OCI-LY7 (cell line): Measurements from ENCODE around the gene RGS10. TPM values are rescaled to one million over a fixed set of nuclear protein-coding genes. Genes with fewer than 3 reads are reported as not detected.

Experiments used
- BruUV-seq: library from RNA; stranded (reverse); fragments of 400-500 nt; replicated peaks from 2 replicates; lab custom pipeline; 2021; lab: Mats Ljungman, UMichigan
- CTCF ChIA-PET: fragments of 300-600 bp; sonication (Branson Sonifier 250); formaldehyde crosslinking; loops from one replicate; lab custom pipeline; 2022; ENCODE audit warnings: antibody characterized with exemption; ENCODE audit not compliant: unreplicated experiment; lab: Charles Lee
- POLR2A ChIA-PET: fragments of 300-600 bp; sonication (Branson Sonifier 250); formaldehyde crosslinking; loops from one replicate; lab custom pipeline; 2022; ENCODE audit warnings: antibody characterized with exemption; lab: Charles Lee
- DNase-seq: peaks from one replicate; pipeline ENCODE4 v3.0.0-alpha.2; 2015; ENCODE audit warnings: low spot score
- H2AFZ ChIP-seq: fragments of 200-600 bp; sonication (generic), shearing (Covaris generic); 2 replicates; pipeline ENCODE4 v1.6.1; 2014; ENCODE audit warnings: mild to moderate bottlenecking, antibody characterized with exemption, low read length, moderate library complexity
- H3K27ac ChIP-seq: fragments of 200-600 bp; sonication (generic); 2 replicates; pipeline ENCODE4 v1.5.1; 2014; ENCODE audit warnings: mixed run types, low read depth, mild to moderate bottlenecking, moderate library complexity, low read length, inconsistent platforms; ENCODE audit not compliant: poor library complexity, severe bottlenecking
- H3K36me3 ChIP-seq: fragments of 200-600 bp; sonication (generic); 2 replicates; pipeline ENCODE4 v1.6.1; 2014; ENCODE audit warnings: mild to moderate bottlenecking, antibody characterized with exemption, low read length, moderate library complexity, mixed read lengths; ENCODE audit not compliant: insufficient read depth
- H3K4me1 ChIP-seq: fragments of 200-600 bp; sonication (generic); 2 replicates; pipeline ENCODE4 v1.5.1; 2014; ENCODE audit warnings: mild to moderate bottlenecking, low read length; ENCODE audit not compliant: insufficient read depth, poor library complexity, severe bottlenecking
- H3K4me2 ChIP-seq: fragments of 200-600 bp; sonication (generic); 2 replicates; pipeline ENCODE4 v1.6.1; 2014; ENCODE audit warnings: mild to moderate bottlenecking, low read length
- H3K4me3 ChIP-seq: fragments of 200-600 bp; sonication (generic); 2 replicates; pipeline ENCODE4 v1.5.1; 2014; ENCODE audit warnings: mild to moderate bottlenecking, low read depth, low read length; ENCODE audit not compliant: poor library complexity, severe bottlenecking
- H3K79me2 ChIP-seq: fragments of 200-600 bp; sonication (generic); 2 replicates; pipeline ENCODE4 v1.6.1; 2016; ENCODE audit warnings: low read depth, mild to moderate bottlenecking, low read length, moderate library complexity, mixed read lengths; ENCODE audit not compliant: insufficient read depth
- H3K9me2 ChIP-seq: fragments of 200-600 bp; sonication (generic); 2 replicates; pipeline ENCODE4 v1.6.1; 2016; ENCODE audit warnings: mild to moderate bottlenecking, low read length, mixed read lengths; ENCODE audit not compliant: insufficient read depth
- H3K9me3 ChIP-seq: fragments of 200-600 bp; sonication (generic); 2 replicates; pipeline ENCODE4 v1.6.1; 2014; ENCODE audit warnings: mild to moderate bottlenecking, mixed run types, low read length, mixed read lengths
- H4K20me1 ChIP-seq: fragments of 200-600 bp; sonication (generic); 2 replicates; pipeline ENCODE4 v1.6.1; 2014; ENCODE audit warnings: mild to moderate bottlenecking, antibody characterized with exemption, low read length, moderate library complexity, mixed read lengths; ENCODE audit not compliant: insufficient read depth
- EZH2phosphoT487 ChIP-seq: fragments of 200-600 bp; sonication (generic); IDR thresholded peaks from 2 replicates; pipeline ENCODE4 v1.6.1; 2018; ENCODE audit warnings: low read depth, borderline replicate concordance, mild to moderate bottlenecking, mixed run types, antibody characterized with exemption, low read length, moderate library complexity, mixed read lengths
- intact Hi-C: fragments of 100-400 bp; cut with micrococcal nuclease; formaldehyde crosslinking; loops from one replicate; pipeline ENCODE4 v1.10.0; 2022; ENCODE audit not compliant: unreplicated experiment
- total RNA-seq, 2 experiments: library from RNA; depleted of rRNA in 1 of 2; stranded (reverse); fragments of >200 nt in 1 of 2; shearing (Covaris generic) in 1 of 2; gene quantifications; 2 replicates each; pipeline ENCODE4 v1.2.3, GENCODE V29; 2014 to 2022
- TF ChIP-seq, protein P1 (sequence below): fragments of 200-600 bp; sonication (generic); conservative IDR thresholded peaks from 2 replicates; pipeline ENCODE4 v1.5.1; 2014; ENCODE audit warnings: mild to moderate bottlenecking, antibody characterized with exemption, low read length, moderate library complexity, mixed read lengths

RGS10 gene
- total RNA-seq, 2 experiments from 2014 or later, result 22.5 to 45.2 TPM

DNA sequence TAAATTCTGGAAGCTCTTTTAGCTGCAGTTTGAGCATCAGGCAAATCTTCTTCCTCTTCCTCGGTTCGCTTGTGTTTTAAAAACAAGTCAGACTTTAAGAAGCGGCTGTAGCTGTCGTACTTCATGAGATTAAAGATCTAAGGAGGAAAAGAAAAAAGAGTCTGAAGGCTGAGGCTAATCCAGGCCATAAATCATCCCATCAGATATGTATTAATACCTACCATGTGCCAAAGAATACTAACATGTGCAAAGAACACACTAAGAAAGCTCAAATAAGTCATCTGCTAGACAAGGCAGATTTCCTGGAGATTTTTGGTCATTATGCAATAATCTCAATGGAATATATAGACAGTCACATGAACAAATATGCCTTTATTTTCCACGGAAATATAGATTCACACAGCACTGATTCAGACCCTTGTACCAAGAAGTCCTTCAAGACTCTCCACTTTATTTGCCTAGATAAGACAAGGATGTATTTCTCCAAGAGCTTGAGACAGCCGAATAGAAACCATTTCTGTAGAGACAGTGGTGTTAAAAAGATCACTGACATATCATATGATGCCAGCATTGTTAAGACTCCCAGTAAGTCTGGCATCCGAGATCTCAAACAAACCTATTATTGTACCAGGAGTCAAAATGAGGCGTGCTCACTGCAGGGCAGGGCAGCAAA lies 42.3 kb downstream of the RGS10 start:
- Histone ChIP-seq H3K36me3 (0 out of 2 replicates have a peak, but pooled peaks cover 3% of the 10 kb centered on the region), H3K4me3 (no peak overlapping the region), H3K9me3 (no peaks in the 10 kb centered on the region), H3K4me1 (peaks cover 33% of the 10 kb centered on the region), H3K27ac (no peak overlapping the region), H4K20me1 (no peaks in the 10 kb centered on the region), H3K9me2 (no peaks in the 10 kb centered on the region), H3K4me2 (no peak overlapping the region), H2AFZ (no peak overlapping the region), H3K79me2 (no peaks in the 10 kb centered on the region)
- ChIA-PET POLR2A (interaction anchor here (1.2 to 1.3 kb wide), 2 partner anchors 9 to 42 kb away, joined by 3 to 5 read pairs; partner anchors contain the start of gene RGS10), CTCF (no interaction called here)
- DNase-seq, result no peak
- TF ChIP-seq, protein P1, sequence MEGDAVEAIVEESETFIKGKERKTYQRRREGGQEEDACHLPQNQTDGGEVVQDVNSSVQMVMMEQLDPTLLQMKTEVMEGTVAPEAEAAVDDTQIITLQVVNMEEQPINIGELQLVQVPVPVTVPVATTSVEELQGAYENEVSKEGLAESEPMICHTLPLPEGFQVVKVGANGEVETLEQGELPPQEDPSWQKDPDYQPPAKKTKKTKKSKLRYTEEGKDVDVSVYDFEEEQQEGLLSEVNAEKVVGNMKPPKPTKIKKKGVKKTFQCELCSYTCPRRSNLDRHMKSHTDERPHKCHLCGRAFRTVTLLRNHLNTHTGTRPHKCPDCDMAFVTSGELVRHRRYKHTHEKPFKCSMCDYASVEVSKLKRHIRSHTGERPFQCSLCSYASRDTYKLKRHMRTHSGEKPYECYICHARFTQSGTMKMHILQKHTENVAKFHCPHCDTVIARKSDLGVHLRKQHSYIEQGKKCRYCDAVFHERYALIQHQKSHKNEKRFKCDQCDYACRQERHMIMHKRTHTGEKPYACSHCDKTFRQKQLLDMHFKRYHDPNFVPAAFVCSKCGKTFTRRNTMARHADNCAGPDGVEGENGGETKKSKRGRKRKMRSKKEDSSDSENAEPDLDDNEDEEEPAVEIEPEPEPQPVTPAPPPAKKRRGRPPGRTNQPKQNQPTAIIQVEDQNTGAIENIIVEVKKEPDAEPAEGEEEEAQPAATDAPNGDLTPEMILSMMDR, result no peak
- no peak for TF ChIP-seq EZH2phosphoT487
- no TSS peak for BruUV-seq
- intact Hi-C loops, result loop anchor here (5.0 kb wide), 2 partner anchors 42 to 193 kb away; partner anchors contain the start of gene RGS10

- Histone ChIP-seq H3K4me2 (no peak overlapping the region), H3K4me1 (peaks cover 33% of the 10 kb centered on the region), H3K9me2 (no peaks in the 10 kb centered on the region), H3K36me3 (0 out of 2 replicates have a peak, but pooled peaks cover 3% of the 10 kb centered on the region), H3K79me2 (no peaks in the 10 kb centered on the region), H3K4me3 (no peak overlapping the region), H2AFZ (no peak overlapping the region), H3K9me3 (no peaks in the 10 kb centered on the region), H4K20me1 (no peaks in the 10 kb centered on the region), H3K27ac (no peak overlapping the region)
- POLR2A ChIA-PET, result interaction anchor here (1.2 to 1.3 kb wide), 2 partner anchors 8 to 43 kb away, joined by 3 to 5 read pairs; partner anchors contain the start of gene RGS10
- TF ChIP-seq, protein P1, result no peak
- TF ChIP-seq EZH2phosphoT487, result no peak
- no peak for DNase-seq
- CTCF ChIA-PET, result no interaction called here
- BruUV-seq, result no TSS peak
- intact Hi-C loops, result loop anchor here (5.0 kb wide), 2 partner anchors 43 to 192 kb away; partner anchors contain the start of gene RGS10
These were observed 42.9 kb downstream of the RGS10 start for GRCh38 chr10:119499677-119500002.
